Breast epithelium (tissue), 4 donors: Measurements from ENCODE around the gene TOLLIP. TPM values are rescaled to one million over a fixed set of nuclear protein-coding genes. Genes with fewer than 3 reads are reported as not detected.
A peak's percentile ranks its signal among the peaks of the same experiment; 100 is the strongest.

Source experiments
- DNase-seq, 2 donors: peaks; one replicate each; pipeline ENCODE4 v3.0.0-alpha.2; 2019; ENCODE audit warnings: low spot score in 2 of 2
- H3K27ac ChIP-seq, 2 donors: fragments of 200-600 bp; sonication (generic) in 1 of 2; one replicate each; pipeline ENCODE4 v1.5.1; 2016 to 2019; ENCODE audit warnings: mild to moderate bottlenecking in 1 of 2
- H3K27me3 ChIP-seq, 2 donors: fragments of 200-600 bp; sonication (generic) in 1 of 2; one replicate each; pipeline versions ENCODE4 v1.5.1 to v1.6.0; 2017 to 2019; ENCODE audit warnings: control low read depth in 1 of 2, mild to moderate bottlenecking in 1 of 2
- H3K36me3 ChIP-seq: fragments of 200-600 bp; one replicate; pipeline ENCODE4 v1.5.1; 2019
- H3K4me1 ChIP-seq, 2 donors: fragments of 200-600 bp; sonication (generic); one replicate each; pipeline ENCODE4 v1.5.1; 2016 to 2019; ENCODE audit warnings: control low read depth in 1 of 2
- H3K4me3 ChIP-seq, 3 donors: fragments of 200-600 bp; sonication (generic); 1 replicate in 2 of 3; 2 replicates in 1 of 3; pipeline ENCODE4 v1.5.1; 2016 to 2019; ENCODE audit warnings: mild to moderate bottlenecking in 3 of 3, moderate library complexity in 2 of 3
- H3K9me3 ChIP-seq, 2 donors: fragments of 200-600 bp; sonication (generic) in 1 of 2; one replicate each; pipeline ENCODE4 v1.5.1; 2016 to 2019; ENCODE audit warnings: control low read depth in 1 of 2
- CTCF ChIP-seq, 3 donors: fragments of 450-650 bp; IDR thresholded peaks; one replicate each; pipeline ENCODE4 v1.5.1; 2016 to 2017; ENCODE audit warnings: antibody characterized with exemption in 3 of 3, mild to moderate bottlenecking in 3 of 3, moderate library complexity in 3 of 3
- POLR2A ChIP-seq: fragments of 450-650 bp; IDR thresholded peaks from one replicate; pipeline ENCODE4 v1.6.1; 2016; ENCODE audit warnings: antibody characterized with exemption, mild to moderate bottlenecking, moderate library complexity
- POLR2AphosphoS5 ChIP-seq, 3 donors: sonication (generic); formaldehyde crosslinking; IDR thresholded peaks; one replicate each; pipeline ENCODE4 v1.6.1; 2017; ENCODE audit warnings: antibody characterized with exemption in 3 of 3
- intact Hi-C: fragments of 100-400 bp; cut with DNase I; formaldehyde crosslinking; loops from one replicate; pipeline ENCODE4 v1.15.1; 2023; ENCODE audit warnings: low total_unique reads
- total RNA-seq, 3 donors: library from RNA; depleted of rRNA; stranded (reverse); fragments of >200 nt; gene quantifications; one replicate each; pipeline ENCODE4 v1.1.0, GENCODE V29; 2016

TOLLIP gene
- total RNA-seq, 3 donors from 2014 or later, result 32.8 to 47.2 (median 41.0) TPM

- peaks cover 0 to 12% of the 10 kb centered on the region in 2 donors for H3K4me1 ChIP-seq
- no peaks in the 10 kb centered on the region for H3K36me3 ChIP-seq
- peak overlapping the region in 1 of 2 donors; percentile 85 for H3K27ac ChIP-seq
- no peaks in the 10 kb centered on the region for H3K27me3 ChIP-seq
- DNase-seq, result no peak
- H3K9me3 ChIP-seq, result no peaks in the 10 kb centered on the region
- no peak for TF ChIP-seq CTCF (IDR thresholded peaks at IDR 0.05)
- no peak for TF ChIP-seq POLR2AphosphoS5 (IDR thresholded peaks at IDR 0.05)
- TF ChIP-seq POLR2A, result no peak
- intact Hi-C loops, result no loop called here
- H3K4me3 ChIP-seq, result peak overlapping the region; percentile 40 to 78 (median 57)
These were observed 48.0 kb downstream of the TOLLIP start for GRCh38 chr11:1261241-1262071.

GRCh38 chr11:1260620-1261019 is 48.8 kb downstream of the TOLLIP start:
- Histone ChIP-seq H3K4me1 (peaks cover 0 to 12% of the 10 kb centered on the region in 2 donors), H3K36me3 (no peaks in the 10 kb centered on the region), H3K9me3 (no peaks in the 10 kb centered on the region), H3K27ac (no peak overlapping the region), H3K27me3 (no peaks in the 10 kb centered on the region), H3K4me3 (no peak overlapping the region)
- DNase-seq, result no peak
- intact Hi-C loops, result loop anchor here (1.0 kb wide), 1 partner anchor 24 kb away; no protein-coding TSS in a partner anchor
- TF ChIP-seq CTCF (IDR thresholded peaks at IDR 0.05), result no peak
- TF ChIP-seq POLR2A, result no peak
- TF ChIP-seq POLR2AphosphoS5 (IDR thresholded peaks at IDR 0.05), result no peak

GRCh38 chr11:1260023-1260501 is 49.4 kb downstream of the TOLLIP start:
- Histone ChIP-seq H3K27ac (no peak overlapping the region), H3K27me3 (no peaks in the 10 kb centered on the region), H3K9me3 (no peaks in the 10 kb centered on the region), H3K4me1 (peaks cover 0 to 12% of the 10 kb centered on the region in 2 donors), H3K4me3 (no peak overlapping the region), H3K36me3 (no peaks in the 10 kb centered on the region)
- DNase-seq, result no peak
- TF ChIP-seq CTCF (IDR thresholded peaks at IDR 0.05), result no peak
- TF ChIP-seq POLR2A, result no peak
- TF ChIP-seq POLR2AphosphoS5 (IDR thresholded peaks at IDR 0.05), result no peak
- intact Hi-C loops, result loop anchor here (1.0 kb wide), 1 partner anchor 24 kb away; no protein-coding TSS in a partner anchor

- Histone ChIP-seq H3K27ac (no peak overlapping the region), H3K4me1 (peaks cover 0 to 12% of the 10 kb centered on the region in 2 donors), H3K36me3 (no peaks in the 10 kb centered on the region), H3K27me3 (no peaks in the 10 kb centered on the region), H3K4me3 (no peak overlapping the region), H3K9me3 (no peaks in the 10 kb centered on the region)
- no peak for TF ChIP-seq POLR2AphosphoS5 (IDR thresholded peaks at IDR 0.05)
- TF ChIP-seq POLR2A, result no peak
- no peak for TF ChIP-seq CTCF (IDR thresholded peaks at IDR 0.05)
- intact Hi-C loops, result no loop called here
- no peak for DNase-seq
These were observed 49.9 kb downstream of the TOLLIP start for GRCh38 chr11:1259561-1259960.

GRCh38 chr11:1259076-1259461 is 50.4 kb downstream of the TOLLIP start:
- no peak for TF ChIP-seq POLR2AphosphoS5 (IDR thresholded peaks at IDR 0.05)
- TF ChIP-seq POLR2A, result no peak
- no peak for TF ChIP-seq CTCF (IDR thresholded peaks at IDR 0.05)
- H3K27me3 ChIP-seq, result no peaks in the 10 kb centered on the region
- no peak overlapping the region for H3K27ac ChIP-seq
- no peak for DNase-seq
- intact Hi-C loops, result no loop called here
- H3K4me3 ChIP-seq, result no peak overlapping the region
- no peaks in the 10 kb centered on the region for H3K9me3 ChIP-seq
- peaks cover 0 to 12% of the 10 kb centered on the region in 2 donors for H3K4me1 ChIP-seq
- no peaks in the 10 kb centered on the region for H3K36me3 ChIP-seq
